SK-N-SH treated with all-trans-retinoic acid at 6 μM for 48 hours (cell line): ENCODE measurements around the gene HOXA6.

Experiments
- ATAC-seq: fragments of 200-7000 bp; cut with Tn5 transposase; 3 replicates; pipeline ENCODE4 v1.9.1; 2020; ENCODE audit warnings: mild to moderate bottlenecking, moderate library complexity
- BACH2 ChIP-seq: fragments of 250-450 bp; sonication (Bioruptor Pico); IDR thresholded peaks from 2 replicates; pipeline ENCODE4 v1.9.0; 2021; ENCODE audit warnings: mild to moderate bottlenecking, borderline replicate concordance
- CSDC2 ChIP-seq: fragments of 250-450 bp; sonication (Bioruptor Pico); IDR thresholded peaks from 2 replicates; pipeline ENCODE4 v1.5.0; 2020; ENCODE audit warnings: mild to moderate bottlenecking, moderate library complexity
- ESRRG ChIP-seq: fragments of 250-450 bp; sonication (Bioruptor Pico); IDR thresholded peaks from 2 replicates; pipeline ENCODE4 v1.6.1; 2021; ENCODE audit warnings: mild to moderate bottlenecking
- GLIS3 ChIP-seq: fragments of 250-450 bp; sonication (Bioruptor Pico); IDR thresholded peaks from 2 replicates; pipeline ENCODE4 v1.5.0; 2020; ENCODE audit warnings: mild to moderate bottlenecking, moderate library complexity
- ISL1 ChIP-seq: fragments of 250-450 bp; sonication (Bioruptor Pico); IDR thresholded peaks from 2 replicates; pipeline ENCODE4 v2.1.2; 2022; ENCODE audit warnings: mild to moderate bottlenecking, moderate library complexity
- OSR1 ChIP-seq: fragments of 250-450 bp; sonication (Bioruptor Pico); IDR thresholded peaks from 2 replicates; pipeline ENCODE4 v1.8.0; 2022; ENCODE audit warnings: moderate library complexity, mild to moderate bottlenecking, inconsistent platforms
- PATZ1 ChIP-seq: fragments of 250-450 bp; sonication (Bioruptor Pico); IDR thresholded peaks from 2 replicates; pipeline ENCODE4 v1.8.0; 2020; ENCODE audit warnings: mild to moderate bottlenecking, moderate library complexity, borderline replicate concordance
- PPARA ChIP-seq: fragments of 250-450 bp; sonication (Bioruptor Pico); IDR thresholded peaks from 2 replicates; pipeline ENCODE4 v1.5.0; 2020; ENCODE audit warnings: mild to moderate bottlenecking, borderline replicate concordance
- RARB ChIP-seq: fragments of 250-450 bp; sonication (Bioruptor Pico); IDR thresholded peaks from 2 replicates; pipeline ENCODE4 v1.8.0; 2021; ENCODE audit warnings: mild to moderate bottlenecking, moderate library complexity
- SNAI2 ChIP-seq: fragments of 250-450 bp; sonication (Bioruptor Pico); IDR thresholded peaks from 2 replicates; pipeline ENCODE4 v1.5.0; 2020; ENCODE audit warnings: mild to moderate bottlenecking, moderate library complexity
- TOX ChIP-seq: fragments of 250-450 bp; sonication (Bioruptor Pico); IDR thresholded peaks from 2 replicates; pipeline ENCODE4 v1.8.0; 2021; ENCODE audit warnings: mild to moderate bottlenecking, moderate library complexity, borderline replicate concordance
- ZC3H10 ChIP-seq: fragments of 250-450 bp; sonication (Bioruptor Pico); IDR thresholded peaks from 2 replicates; pipeline ENCODE4 v1.5.1; 2021; ENCODE audit warnings: mild to moderate bottlenecking, moderate library complexity
- ZFP3 ChIP-seq: fragments of 250-450 bp; sonication (Bioruptor Pico); IDR thresholded peaks from 2 replicates; pipeline ENCODE4 v1.5.0; 2020; ENCODE audit warnings: mild to moderate bottlenecking, moderate library complexity
- ZFP30 ChIP-seq: fragments of 450-650 bp; formaldehyde crosslinking; IDR thresholded peaks from 2 replicates; pipeline ENCODE4 v1.5.0; 2022; ENCODE audit warnings: mild to moderate bottlenecking, moderate library complexity
- ZNF565 ChIP-seq: fragments of 450-650 bp; formaldehyde crosslinking; conservative IDR thresholded peaks from 2 replicates; pipeline ENCODE4 v1.5.0; 2020; ENCODE audit warnings: low read depth, mild to moderate bottlenecking, moderate library complexity
- ZNF70 ChIP-seq: fragments of 450-650 bp; formaldehyde crosslinking; IDR thresholded peaks from 2 replicates; pipeline ENCODE4 v1.5.0; 2020; ENCODE audit warnings: mild to moderate bottlenecking, moderate library complexity
- ZNF8 ChIP-seq: fragments of 450-650 bp; formaldehyde crosslinking; IDR thresholded peaks from 2 replicates; pipeline ENCODE4 v1.5.0; 2020; ENCODE audit warnings: mild to moderate bottlenecking, moderate library complexity
- TF ChIP-seq, protein P1 (sequence below): fragments of 250-450 bp; sonication (Bioruptor Pico); IDR thresholded peaks from 2 replicates; pipeline ENCODE4 v1.5.1; 2021; ENCODE audit warnings: mild to moderate bottlenecking, moderate library complexity
- TF ChIP-seq, protein P2 (sequence below): fragments of 250-450 bp; sonication (Bioruptor Pico); IDR thresholded peaks from 2 replicates; pipeline ENCODE4 v1.5.1; 2020; ENCODE audit warnings: low read depth, mild to moderate bottlenecking, moderate library complexity
- TF ChIP-seq, protein P3 (sequence below): fragments of 250-450 bp; sonication (Bioruptor Pico); IDR thresholded peaks from 2 replicates; pipeline ENCODE4 v1.8.0; 2021; ENCODE audit warnings: low read depth, mild to moderate bottlenecking, moderate library complexity, borderline replicate concordance

HOXA6 gene

DNA sequence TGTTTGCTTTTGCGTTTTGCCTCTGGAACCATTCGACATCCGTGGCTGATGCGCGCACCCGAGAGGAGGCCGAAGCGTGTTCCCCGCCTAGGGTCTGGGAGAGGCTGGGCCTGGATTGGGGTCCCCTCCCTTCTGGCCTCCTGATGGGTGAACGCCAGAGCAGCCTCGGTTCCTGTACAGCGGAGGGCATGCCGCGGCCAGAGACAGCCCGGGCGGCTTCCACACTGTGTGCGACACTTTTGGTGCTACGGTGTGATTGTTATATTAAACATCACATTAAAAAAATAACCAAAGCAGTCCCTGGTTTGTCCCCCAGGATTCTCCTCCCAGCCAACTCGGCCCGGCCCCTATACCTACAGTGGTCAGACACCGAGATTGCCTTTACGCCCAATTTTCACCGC is 12.6 kb upstream of the HOXA6 start:
- TF ChIP-seq ZNF8 (CRISPR knock-in tag) (no peak), ZFP3 (CRISPR knock-in tag) (no peak), RARB (CRISPR knock-in tag) (no peak), ESRRG (no peak), PATZ1 (CRISPR knock-in tag) (no peak), ISL1 (CRISPR knock-in tag) (no peak), BACH2 (CRISPR knock-in tag) (no peak), ZNF70 (no peak), ZNF565 (CRISPR knock-in tag) (no peak)
- TF ChIP-seq, protein P1, sequence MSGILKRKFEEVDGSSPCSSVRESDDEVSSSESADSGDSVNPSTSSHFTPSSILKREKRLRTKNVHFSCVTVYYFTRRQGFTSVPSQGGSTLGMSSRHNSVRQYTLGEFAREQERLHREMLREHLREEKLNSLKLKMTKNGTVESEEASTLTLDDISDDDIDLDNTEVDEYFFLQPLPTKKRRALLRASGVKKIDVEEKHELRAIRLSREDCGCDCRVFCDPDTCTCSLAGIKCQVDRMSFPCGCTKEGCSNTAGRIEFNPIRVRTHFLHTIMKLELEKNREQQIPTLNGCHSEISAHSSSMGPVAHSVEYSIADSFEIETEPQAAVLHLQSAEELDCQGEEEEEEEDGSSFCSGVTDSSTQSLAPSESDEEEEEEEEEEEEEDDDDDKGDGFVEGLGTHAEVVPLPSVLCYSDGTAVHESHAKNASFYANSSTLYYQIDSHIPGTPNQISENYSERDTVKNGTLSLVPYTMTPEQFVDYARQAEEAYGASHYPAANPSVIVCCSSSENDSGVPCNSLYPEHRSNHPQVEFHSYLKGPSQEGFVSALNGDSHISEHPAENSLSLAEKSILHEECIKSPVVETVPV (CRISPR knock-in tag), result no peak
- TF ChIP-seq, all 23 proteins: peak for 0
- no peak for ATAC-seq

GRCh38 chr7:27159266-27160144 is 11.9 kb upstream of the HOXA6 start:
- no peak for ATAC-seq

More at GRCh38 chr7:27159266-27160144, 11.9 kb upstream of the HOXA6 start:
- TF ChIP-seq, protein P2, sequence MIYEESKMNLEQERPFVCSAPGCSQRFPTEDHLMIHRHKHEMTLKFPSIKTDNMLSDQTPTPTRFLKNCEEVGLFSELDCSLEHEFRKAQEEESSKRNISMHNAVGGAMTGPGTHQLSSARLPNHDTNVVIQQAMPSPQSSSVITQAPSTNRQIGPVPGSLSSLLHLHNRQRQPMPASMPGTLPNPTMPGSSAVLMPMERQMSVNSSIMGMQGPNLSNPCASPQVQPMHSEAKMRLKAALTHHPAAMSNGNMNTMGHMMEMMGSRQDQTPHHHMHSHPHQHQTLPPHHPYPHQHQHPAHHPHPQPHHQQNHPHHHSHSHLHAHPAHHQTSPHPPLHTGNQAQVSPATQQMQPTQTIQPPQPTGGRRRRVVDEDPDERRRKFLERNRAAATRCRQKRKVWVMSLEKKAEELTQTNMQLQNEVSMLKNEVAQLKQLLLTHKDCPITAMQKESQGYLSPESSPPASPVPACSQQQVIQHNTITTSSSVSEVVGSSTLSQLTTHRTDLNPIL (CRISPR knock-in tag), result no peak
- no peak for TF ChIP-seq ISL1 (CRISPR knock-in tag)
- no peak for TF ChIP-seq TOX (CRISPR knock-in tag)
- TF ChIP-seq ZNF70, result no peak
- TF ChIP-seq RARB (CRISPR knock-in tag), result no peak
- TF ChIP-seq, protein P1 (CRISPR knock-in tag), result no peak
- no peak for TF ChIP-seq OSR1 (CRISPR knock-in tag)
- no peak for TF ChIP-seq PPARA (CRISPR knock-in tag)
- TF ChIP-seq ZC3H10 (CRISPR knock-in tag), result no peak
- no peak for TF ChIP-seq CSDC2
- TF ChIP-seq PATZ1 (CRISPR knock-in tag), result no peak
- no peak for TF ChIP-seq ZNF8 (CRISPR knock-in tag)
- TF ChIP-seq ZFP30, result no peak
- TF ChIP-seq, protein P3, sequence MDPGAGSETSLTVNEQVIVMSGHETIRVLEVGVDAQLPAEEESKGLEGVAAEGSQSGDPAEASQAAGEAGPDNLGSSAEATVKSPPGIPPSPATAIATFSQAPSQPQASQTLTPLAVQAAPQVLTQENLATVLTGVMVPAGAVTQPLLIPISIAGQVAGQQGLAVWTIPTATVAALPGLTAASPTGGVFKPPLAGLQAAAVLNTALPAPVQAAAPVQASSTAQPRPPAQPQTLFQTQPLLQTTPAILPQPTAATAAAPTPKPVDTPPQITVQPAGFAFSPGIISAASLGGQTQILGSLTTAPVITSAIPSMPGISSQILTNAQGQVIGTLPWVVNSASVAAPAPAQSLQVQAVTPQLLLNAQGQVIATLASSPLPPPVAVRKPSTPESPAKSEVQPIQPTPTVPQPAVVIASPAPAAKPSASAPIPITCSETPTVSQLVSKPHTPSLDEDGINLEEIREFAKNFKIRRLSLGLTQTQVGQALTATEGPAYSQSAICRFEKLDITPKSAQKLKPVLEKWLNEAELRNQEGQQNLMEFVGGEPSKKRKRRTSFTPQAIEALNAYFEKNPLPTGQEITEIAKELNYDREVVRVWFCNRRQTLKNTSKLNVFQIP, result no peak
- no peak for TF ChIP-seq GLIS3
- TF ChIP-seq ESRRG, result no peak
- no peak for TF ChIP-seq SNAI2 (CRISPR knock-in tag)
